ENCODE measurements around the gene ZNF366. TPM values are rescaled to one million over a fixed set of nuclear protein-coding genes. Genes with fewer than 3 reads are reported as not detected.

The ZNF366 gene
- total RNA-seq, 4 donors from 2014 or later = 2.6 to 14.7 (median 3.8) TPM

GRCh38 chr5:72434056-72434780 is 73.0 kb downstream of the ZNF366 start:
- TF ChIP-seq, protein P1, sequence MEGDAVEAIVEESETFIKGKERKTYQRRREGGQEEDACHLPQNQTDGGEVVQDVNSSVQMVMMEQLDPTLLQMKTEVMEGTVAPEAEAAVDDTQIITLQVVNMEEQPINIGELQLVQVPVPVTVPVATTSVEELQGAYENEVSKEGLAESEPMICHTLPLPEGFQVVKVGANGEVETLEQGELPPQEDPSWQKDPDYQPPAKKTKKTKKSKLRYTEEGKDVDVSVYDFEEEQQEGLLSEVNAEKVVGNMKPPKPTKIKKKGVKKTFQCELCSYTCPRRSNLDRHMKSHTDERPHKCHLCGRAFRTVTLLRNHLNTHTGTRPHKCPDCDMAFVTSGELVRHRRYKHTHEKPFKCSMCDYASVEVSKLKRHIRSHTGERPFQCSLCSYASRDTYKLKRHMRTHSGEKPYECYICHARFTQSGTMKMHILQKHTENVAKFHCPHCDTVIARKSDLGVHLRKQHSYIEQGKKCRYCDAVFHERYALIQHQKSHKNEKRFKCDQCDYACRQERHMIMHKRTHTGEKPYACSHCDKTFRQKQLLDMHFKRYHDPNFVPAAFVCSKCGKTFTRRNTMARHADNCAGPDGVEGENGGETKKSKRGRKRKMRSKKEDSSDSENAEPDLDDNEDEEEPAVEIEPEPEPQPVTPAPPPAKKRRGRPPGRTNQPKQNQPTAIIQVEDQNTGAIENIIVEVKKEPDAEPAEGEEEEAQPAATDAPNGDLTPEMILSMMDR (IDR thresholded peaks at IDR 0.05; ENCODE audit: low read depth) = no peak

DNA sequence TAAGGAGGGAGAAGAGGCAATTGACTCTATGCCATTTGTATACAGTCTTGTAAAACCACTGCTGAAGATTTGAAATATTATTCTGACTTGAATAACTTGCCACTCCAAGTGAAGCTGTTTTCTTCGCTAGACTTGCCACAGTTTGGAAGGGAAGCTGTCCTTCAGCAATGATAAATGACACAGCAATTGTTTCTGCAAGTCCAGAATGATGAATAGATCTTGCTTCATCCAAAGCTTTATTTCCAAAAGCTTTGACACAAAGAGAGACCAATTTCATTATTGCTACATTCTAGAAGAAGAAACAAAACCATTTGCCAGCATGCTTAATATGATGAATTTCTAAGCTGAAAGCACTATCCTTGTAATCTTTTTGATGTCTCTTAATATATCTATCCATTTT is 73.7 kb downstream of the ZNF366 start:
- TF ChIP-seq, protein P1 (IDR thresholded peaks at IDR 0.05; ENCODE audit: low read depth) = no peak

DNA sequence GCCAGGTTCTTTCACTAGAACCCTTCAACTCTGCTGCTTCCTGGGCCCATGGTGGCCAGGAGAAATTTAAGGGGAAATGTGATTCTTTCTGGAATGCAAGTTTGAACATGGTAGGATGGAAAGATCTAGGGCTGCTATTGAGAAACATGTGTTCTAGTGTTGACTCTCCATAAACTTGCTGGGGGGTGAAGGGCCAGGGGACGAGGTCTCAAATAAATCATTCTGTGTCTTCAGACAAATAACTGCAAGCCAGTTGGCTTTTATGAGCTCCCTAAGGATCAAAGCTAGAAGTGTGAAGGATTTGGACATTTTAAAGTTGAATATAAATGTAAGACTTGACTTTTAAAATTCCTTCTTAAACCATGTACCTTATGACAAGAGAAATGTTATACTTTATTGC is 78.5 kb downstream of the ZNF366 start:
- TF ChIP-seq, protein P1 (IDR thresholded peaks at IDR 0.05; ENCODE audit: low read depth) = no peak

GRCh38 chr5:72427488-72428437 is 79.4 kb downstream of the ZNF366 start:
- TF ChIP-seq, protein P1 (IDR thresholded peaks at IDR 0.05; ENCODE audit: low read depth) = no peak

DNA sequence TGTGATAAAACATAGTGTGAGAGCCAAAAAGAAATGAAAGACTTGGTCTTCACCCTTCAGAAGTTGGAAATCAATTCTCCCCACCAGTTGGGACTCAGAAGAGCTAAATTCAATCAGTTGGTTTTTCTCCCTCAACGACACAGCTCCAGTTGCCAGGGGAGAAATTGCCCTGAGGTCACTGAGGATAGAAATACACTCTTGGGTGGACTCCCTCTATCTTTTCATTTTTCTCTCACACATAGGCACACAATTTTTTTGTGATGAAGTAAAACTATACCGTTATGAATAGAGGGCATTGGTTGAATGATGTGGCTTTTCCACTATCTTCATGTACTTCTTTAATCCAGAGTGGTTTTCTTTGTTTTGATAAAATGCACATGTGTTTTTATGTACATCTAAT is 80.2 kb downstream of the ZNF366 start:
- TF ChIP-seq, protein P1 (IDR thresholded peaks at IDR 0.05; ENCODE audit: low read depth) = no peak

DNA sequence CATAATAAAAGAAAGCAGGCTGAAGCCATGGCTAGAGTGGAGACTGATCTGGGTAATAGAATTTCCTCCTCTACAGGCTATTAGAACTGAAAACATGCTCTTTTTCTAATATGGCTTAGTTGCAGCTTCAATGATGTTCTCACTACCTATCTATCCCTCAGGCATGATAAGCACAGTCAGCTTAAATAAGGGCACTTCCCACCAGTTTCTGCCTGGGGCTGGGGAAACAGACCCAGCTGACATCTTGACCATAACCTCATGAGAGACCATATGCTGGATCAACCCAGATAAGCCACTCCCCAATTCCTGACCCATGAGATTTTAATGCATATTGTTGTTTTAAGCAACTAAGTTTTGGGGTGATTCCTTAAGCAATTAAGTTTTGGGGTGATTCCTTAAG is 81.2 kb downstream of the ZNF366 start:
- TF ChIP-seq, protein P1 (IDR thresholded peaks at IDR 0.05; ENCODE audit: low read depth) = no peak

DNA sequence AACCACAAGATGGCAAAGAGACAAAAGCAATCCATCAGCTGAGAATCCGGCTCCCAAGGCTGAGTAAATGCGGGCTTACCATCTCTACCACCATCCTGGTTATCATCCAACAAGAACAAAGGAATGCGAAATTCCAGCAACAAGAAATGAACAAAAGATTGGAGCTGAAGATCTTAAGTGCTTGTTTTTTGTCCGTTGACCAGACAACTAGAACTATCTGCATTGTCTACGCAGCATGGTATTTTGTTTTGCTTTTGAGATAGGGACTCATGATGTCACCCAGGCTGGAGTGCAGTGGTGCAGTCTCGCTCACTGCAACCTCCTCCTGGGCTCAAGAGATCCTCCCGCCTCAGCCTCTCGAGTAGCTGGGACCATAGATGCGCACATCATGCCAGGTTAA is 88.9 kb downstream of the ZNF366 start:
- TF ChIP-seq, protein P1 (IDR thresholded peaks at IDR 0.05; ENCODE audit: low read depth) = no peak

Data from subcutaneous adipose tissue (tissue), 4 donors.